Calu3 (cell line): ENCODE measurements around the gene TRAPPC6A. TPM values are rescaled to one million over a fixed set of nuclear protein-coding genes. Genes with fewer than 3 reads are reported as not detected.

Experiments
- BruUV-seq: library from RNA; stranded (reverse); fragments of 400-500 nt; replicated peaks from 2 replicates; lab custom pipeline; 2021; lab: Mats Ljungman, UMichigan
- CTCF ChIA-PET: fragments of 300-600 bp; sonication (Branson Sonifier 250); formaldehyde crosslinking; loops from one replicate; lab custom pipeline; 2022; ENCODE audit warnings: antibody characterized with exemption; lab: Charles Lee
- DNase-seq: peaks from one replicate; pipeline ENCODE4 v3.0.0; 2022
- H3K27ac Mint-ChIP-seq: one replicate; pipeline ENCODE4 v1.8.0; 2022; ENCODE audit warnings: mixed read lengths; ENCODE audit not compliant: unreplicated experiment
- H3K27me3 Mint-ChIP-seq: one replicate; pipeline ENCODE4 v1.8.0; 2022; ENCODE audit warnings: mixed read lengths; ENCODE audit not compliant: unreplicated experiment
- H3K36me3 Mint-ChIP-seq: one replicate; pipeline ENCODE4 v1.8.0; 2022; ENCODE audit warnings: mild to moderate bottlenecking, moderate library complexity, mixed read lengths; ENCODE audit not compliant: insufficient read depth, unreplicated experiment
- H3K4me1 Mint-ChIP-seq: one replicate; pipeline ENCODE4 v1.8.0; 2022; ENCODE audit warnings: mild to moderate bottlenecking, low read depth, mixed read lengths; ENCODE audit not compliant: unreplicated experiment
- H3K4me3 Mint-ChIP-seq: one replicate; pipeline ENCODE4 v1.8.0; 2022; ENCODE audit warnings: mild to moderate bottlenecking, low read depth, moderate library complexity, mixed read lengths; ENCODE audit not compliant: unreplicated experiment
- H3K9me3 Mint-ChIP-seq: one replicate; pipeline ENCODE4 v1.8.0; 2022; ENCODE audit warnings: low read depth, mixed read lengths; ENCODE audit not compliant: unreplicated experiment
- CTCF ChIP-seq: fragments of 200-600 bp; IDR thresholded peaks from one replicate; pipeline ENCODE4 v1.8.0; 2022; ENCODE audit warnings: antibody characterized with exemption; ENCODE audit not compliant: unreplicated experiment
- intact Hi-C: fragments of 100-400 bp; cut with micrococcal nuclease; formaldehyde crosslinking; loops from one replicate; pipeline ENCODE4 v1.10.0; 2022; ENCODE audit not compliant: unreplicated experiment
- total RNA-seq: library from RNA; stranded (reverse); gene quantifications from 2 replicates; pipeline ENCODE4 v1.2.3, GENCODE V29; 2022

Gene TRAPPC6A
- total RNA-seq, 1 experiment from 2014 or later, result 55.7 TPM

- CTCF ChIA-PET, result interaction anchor here (0.7 kb wide), 1 partner anchor 17 kb away, joined by 11 read pairs; no protein-coding TSS in a partner anchor
- no peak overlapping the region for H3K27ac Mint-ChIP-seq
- no peaks in the 10 kb centered on the region for H3K27me3 Mint-ChIP-seq
- no peak for DNase-seq
- no peaks in the 10 kb centered on the region for H3K4me1 Mint-ChIP-seq
- H3K9me3 Mint-ChIP-seq, result no peaks in the 10 kb centered on the region
- intact Hi-C loops, result no loop called here
- H3K4me3 Mint-ChIP-seq, result no peak overlapping the region
- BruUV-seq, result no TSS peak
- TF ChIP-seq CTCF, result no peak
- H3K36me3 Mint-ChIP-seq, result peaks cover 32% of the 10 kb centered on the region
Observed at GRCh38 chr19:45138303-45138751, 39.7 kb downstream of the TRAPPC6A start.

DNA sequence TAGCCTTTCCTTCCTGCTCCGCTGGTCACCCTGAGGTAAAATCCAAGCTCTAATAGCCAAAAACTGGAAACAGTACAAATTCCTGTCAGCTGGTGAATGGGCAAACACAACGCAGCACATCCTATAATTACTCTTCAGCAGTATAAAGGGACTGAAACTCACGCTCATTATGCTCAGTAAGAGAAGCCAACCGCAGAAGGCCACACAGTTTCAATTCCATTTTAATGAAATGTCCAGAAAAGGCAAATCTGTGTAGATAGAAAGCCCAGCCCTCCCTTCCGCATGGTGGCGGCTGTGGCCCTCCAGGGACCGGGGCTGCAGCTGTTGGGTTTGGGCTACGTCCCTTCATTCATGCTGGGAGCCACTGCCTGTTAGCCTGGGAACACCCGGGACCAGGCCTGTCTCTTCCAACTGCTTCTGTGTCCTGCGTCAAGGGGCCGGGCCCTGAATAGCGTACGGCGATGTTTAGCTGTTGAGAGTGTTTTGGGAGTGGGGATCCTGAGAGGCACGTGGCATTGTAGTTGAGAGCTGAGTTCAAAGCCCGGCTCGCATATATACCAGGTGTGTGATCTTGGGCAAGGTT is 40.8 kb downstream of the TRAPPC6A start:
- Mint-ChIP-seq H3K4me3 (no peak overlapping the region), H3K36me3 (peaks cover 30% of the 10 kb centered on the region), H3K4me1 (no peaks in the 10 kb centered on the region), H3K27ac (no peak overlapping the region), H3K27me3 (no peaks in the 10 kb centered on the region), H3K9me3 (no peaks in the 10 kb centered on the region)
- CTCF ChIA-PET, result interaction anchor here (1.1 kb wide), 1 partner anchor 17 kb away, joined by 11 read pairs; no protein-coding TSS in a partner anchor
- intact Hi-C loops, result no loop called here
- no peak for TF ChIP-seq CTCF
- no TSS peak for BruUV-seq
- DNase-seq, result no peak

GRCh38 chr19:45136507-45137178 is 41.4 kb downstream of the TRAPPC6A start:
- peaks cover 24% of the 10 kb centered on the region for H3K36me3 Mint-ChIP-seq
- no peaks in the 10 kb centered on the region for H3K4me1 Mint-ChIP-seq
- no peak for DNase-seq
- H3K27ac Mint-ChIP-seq, result no peak overlapping the region
- intact Hi-C loops, result no loop called here
- no TSS peak for BruUV-seq
- CTCF ChIA-PET, result interaction anchor here (0.6 to 1.3 kb wide), 4 partner anchors 11 to 138 kb away, joined by 3 to 11 read pairs (median 5); no protein-coding TSS in a partner anchor
- no peak for TF ChIP-seq CTCF
- no peak overlapping the region for H3K4me3 Mint-ChIP-seq
- H3K9me3 Mint-ChIP-seq, result no peaks in the 10 kb centered on the region
- no peaks in the 10 kb centered on the region for H3K27me3 Mint-ChIP-seq

DNA sequence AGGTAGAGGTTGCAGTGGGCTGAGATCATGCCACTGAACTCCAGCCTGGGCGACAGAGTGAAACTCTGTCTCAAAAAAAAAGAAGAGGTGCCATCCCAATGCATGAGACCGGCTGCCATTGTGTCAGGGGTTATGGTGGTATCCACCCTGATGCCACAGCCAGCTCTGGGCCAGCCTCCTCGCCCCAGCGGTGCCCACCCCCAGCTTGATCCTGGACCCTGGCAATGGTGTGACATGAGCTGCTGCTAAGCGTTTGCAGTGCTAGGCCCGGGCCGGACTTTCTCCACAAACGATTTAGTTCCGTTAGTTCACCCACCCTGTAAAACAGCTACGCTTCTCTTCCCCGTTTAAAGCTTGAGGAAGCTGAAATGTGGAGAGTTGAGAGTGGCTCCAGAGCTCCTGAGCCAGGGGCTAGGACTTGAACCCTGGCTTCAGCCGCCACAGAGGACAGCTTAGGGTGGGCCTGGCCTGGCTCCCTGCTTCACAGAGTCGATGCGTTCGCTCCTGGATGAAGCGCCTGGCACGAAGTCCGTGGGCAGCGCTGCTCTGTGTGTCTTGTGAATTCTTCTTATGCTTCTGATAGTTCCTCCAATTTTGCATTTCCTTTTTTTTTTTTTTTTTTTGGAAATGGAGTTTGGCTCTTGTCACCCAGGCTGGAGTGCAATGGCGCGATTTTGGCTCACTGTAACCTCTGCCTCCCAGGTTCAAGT is 42.7 kb downstream of the TRAPPC6A start:
- CTCF ChIA-PET, result interaction anchor here (0.6 to 1.3 kb wide), 2 partner anchors 10 to 290 kb away, joined by 3 to 5 read pairs; no protein-coding TSS in a partner anchor
- no peak for TF ChIP-seq CTCF
- intact Hi-C loops, result no loop called here
- no TSS peak for BruUV-seq
- Mint-ChIP-seq H3K27ac (no peak overlapping the region), H3K27me3 (no peaks in the 10 kb centered on the region), H3K36me3 (peaks cover 22% of the 10 kb centered on the region), H3K4me1 (peaks cover 9% of the 10 kb centered on the region), H3K4me3 (no peak overlapping the region), H3K9me3 (no peaks in the 10 kb centered on the region)
- no peak for DNase-seq
